ENCODE results near the gene TRIM33.
A peak's percentile ranks its signal among the peaks of the same experiment; 100 is the strongest.

Gene TRIM33

DNA sequence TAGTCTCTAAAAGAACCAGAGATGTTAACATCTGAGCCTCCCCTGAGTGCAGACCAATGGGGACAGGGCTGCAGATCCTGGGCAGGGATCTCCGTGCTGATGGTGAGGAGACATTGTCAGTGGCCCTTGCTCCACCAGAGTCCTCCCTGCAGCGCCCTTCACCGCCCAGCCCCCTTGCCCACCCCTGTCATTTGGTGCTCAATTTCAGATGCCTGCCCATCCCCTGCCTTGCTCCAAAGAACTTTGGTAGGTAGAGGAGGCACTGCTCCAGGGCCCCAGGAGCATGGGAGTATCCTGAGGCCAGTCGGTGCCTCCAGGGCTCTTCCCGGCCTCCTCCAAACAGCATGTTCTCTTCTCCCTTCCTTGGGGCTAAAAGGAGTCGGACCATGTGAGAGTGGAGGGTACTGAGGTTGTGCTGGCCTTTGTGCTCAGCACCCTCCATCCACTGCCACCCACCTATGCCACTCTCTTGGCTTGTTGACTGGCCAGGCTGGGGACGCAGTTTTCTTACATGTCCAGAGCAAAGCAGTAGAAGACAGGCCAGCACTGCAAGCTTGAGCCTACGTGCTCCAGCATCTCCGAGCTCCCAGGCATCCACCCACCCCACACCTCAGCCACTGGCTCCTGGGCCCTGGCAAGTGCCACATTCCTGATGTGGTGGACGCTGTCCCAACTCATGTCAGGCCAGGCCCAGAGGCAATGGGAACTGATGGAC lies 160.1 kb downstream of the TRIM33 start:
- no peak for DNase-seq (ENCODE audit: low spot score)

DNA sequence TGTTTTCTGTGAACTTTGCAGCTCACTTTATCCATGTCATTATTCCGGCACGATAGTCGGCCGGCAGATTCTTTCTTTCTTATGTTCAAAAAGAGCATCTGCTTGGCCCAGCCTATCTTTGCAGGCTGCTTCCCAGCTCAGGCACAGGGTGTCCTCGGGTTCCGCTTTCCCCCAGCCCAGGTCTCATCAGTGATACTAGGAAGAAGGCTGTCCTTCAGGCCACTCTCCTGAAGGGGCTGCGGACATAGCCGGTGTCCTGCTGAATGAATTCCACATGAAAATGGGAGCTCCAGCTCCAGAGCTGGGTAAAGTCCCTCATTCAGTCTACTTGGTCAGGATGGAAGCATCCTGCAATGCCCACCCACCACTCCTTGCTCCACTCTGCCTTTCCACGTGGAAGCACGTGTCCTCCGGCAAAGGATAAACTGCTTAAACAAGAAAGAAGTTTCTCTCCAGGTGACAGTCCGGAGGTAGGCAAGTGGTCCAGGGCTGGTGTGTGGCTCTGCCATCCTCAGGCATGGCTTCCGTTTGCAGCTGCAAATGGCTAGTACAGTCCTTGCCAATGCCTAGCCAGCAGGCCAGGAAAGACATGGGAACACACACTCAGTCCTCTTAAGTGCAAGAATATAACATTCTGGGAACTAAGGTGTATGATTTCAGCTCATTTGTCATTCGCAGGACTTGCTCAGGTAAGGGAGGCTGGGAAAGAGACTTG lies 161.0 kb downstream of the TRIM33 start:
- no peak for DNase-seq (ENCODE audit: low spot score)

DNA sequence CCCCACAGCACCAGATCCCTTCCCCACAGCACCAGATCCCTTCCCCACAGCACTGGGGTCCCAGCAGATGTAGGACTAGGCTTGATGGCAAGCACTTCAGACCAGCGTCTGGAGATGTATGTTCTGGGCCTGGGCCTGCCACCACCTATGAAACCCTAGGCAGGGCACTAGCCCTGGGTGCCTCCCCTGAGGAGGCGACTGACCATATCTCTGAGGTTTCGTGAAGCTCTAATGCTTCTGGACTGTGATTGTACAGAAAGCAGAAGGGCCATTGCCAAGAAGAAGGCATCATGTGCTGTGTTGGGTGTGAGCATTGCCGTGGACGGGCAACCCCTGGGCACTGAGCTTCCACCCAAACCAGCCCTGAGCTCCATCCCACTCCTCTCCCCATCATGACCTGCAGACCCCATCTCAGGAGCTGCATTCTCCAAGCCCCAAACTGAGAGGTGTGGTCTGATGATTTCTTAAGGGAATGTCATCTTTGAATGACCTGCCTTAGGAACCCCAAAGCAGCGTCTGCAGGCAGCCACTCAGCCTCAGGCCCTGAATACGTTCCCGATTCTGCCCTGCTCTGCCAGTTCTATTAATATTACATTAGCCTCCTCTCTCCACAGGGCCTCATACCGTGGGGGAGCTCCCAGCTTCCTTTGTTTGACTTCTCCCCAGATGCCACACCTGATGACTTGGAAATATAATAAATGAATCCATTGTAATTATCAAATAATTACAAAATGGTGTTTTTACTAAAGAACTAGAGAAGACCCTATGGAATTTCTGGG lies 163.4 kb downstream of the TRIM33 start:
- no peak for DNase-seq (ENCODE audit: low spot score)

DNA sequence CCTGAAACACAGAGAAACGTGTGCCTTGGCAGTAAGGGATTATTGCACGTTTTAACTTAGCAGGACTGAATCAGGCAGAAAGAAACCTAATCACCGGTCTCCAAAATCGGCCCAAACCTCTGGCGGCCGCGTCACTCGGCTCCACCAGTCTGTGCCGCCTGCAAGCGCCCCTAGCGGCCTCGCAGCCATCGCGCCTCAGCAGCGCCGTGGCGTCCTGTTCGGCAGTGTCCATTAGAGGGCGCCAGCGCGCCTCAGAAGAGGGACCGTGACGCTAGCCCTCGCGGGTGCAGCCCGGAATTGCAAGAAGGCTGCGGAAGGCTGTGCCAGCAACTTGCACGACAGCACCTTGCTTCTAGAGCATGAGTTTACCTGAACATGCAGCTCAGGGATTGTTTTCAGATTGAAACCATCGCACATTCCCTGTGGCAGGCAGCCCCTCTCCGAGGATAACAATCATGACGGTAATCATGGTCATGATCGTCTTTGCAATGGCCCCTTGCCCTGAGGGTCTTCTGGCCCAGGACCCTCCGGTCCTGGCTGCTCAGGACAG lies 164.4 kb downstream of the TRIM33 start:
- DNase-seq (ENCODE audit: low spot score), result peak; percentile 92

DNA sequence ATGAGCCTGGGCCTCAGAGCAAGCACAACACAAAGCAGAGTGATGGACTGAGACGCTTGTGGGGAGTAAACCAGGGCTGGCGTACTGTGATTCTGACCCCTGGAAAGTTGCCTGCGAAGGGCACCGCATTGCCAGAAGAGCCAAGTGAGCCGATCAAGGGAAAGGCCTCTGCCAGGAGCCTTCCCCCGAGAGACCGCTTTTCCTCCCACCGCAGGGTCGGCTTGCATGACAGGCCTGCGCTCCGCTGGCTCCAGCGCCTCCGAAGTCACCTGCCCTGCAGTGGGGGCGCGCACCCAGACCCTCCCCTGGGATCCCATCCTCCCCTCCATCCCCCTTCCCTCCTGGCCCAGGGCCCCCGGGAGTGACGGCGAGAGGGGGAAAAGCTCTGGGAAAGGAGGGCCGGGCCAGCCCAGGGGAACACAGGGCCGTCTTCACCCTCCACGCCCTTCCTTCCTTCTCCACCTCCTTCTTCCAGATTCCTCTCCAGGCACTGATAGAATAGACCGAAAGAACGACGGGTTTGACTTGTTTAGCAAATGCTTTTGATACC lies 165.0 kb downstream of the TRIM33 start:
- DNase-seq (ENCODE audit: low spot score), result no peak

DNA sequence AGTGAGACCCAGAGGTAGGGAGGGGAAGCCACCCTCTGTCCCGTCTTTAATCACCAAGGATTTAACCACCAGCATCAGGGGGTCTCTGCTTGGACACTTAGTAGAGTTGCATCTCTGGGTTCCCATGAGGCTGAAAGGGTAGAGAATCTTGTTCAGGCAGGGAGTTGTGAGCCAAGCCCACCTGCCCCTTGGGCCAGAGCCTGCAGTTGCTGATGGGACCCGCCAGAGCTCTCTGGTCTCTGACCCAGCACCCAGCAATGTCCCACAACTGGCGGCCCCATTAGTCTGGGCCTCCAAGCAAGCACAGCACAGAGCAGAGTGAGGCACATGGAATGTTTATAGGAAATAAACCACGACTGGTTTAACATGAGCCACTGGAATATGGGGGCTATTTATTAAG lies 166.3 kb downstream of the TRIM33 start:
- DNase-seq (ENCODE audit: low spot score), result no peak
